Muscle layer of duodenum (tissue), 2 donors: ENCODE results near the gene RRM2.
"Not testable (repeated sequence)": the region's sequence is repeated elsewhere in the genome, so short reads cannot be mapped to it uniquely, and the experiment has no call there.

Experiments
- H3K27ac ChIP-seq: one replicate; pipeline ENCODE4 v1.7.0; 2013; ENCODE audit warnings: mild to moderate bottlenecking, low read length
- H3K27me3 ChIP-seq: one replicate; pipeline ENCODE4 v1.7.0; 2013; ENCODE audit warnings: low read depth, mild to moderate bottlenecking, control low read depth, low read length
- H3K36me3 ChIP-seq, 2 donors: one replicate each; pipeline ENCODE4 v1.7.0; 2013; ENCODE audit warnings: low read length in 2 of 2, control low read depth in 1 of 2, mild to moderate bottlenecking in 1 of 2; ENCODE audit not compliant: insufficient read depth in 2 of 2, control insufficient read depth in 1 of 2
- H3K4me1 ChIP-seq, 2 donors: one replicate each; pipeline ENCODE4 v1.7.0; 2013; ENCODE audit warnings: low read length in 2 of 2, mild to moderate bottlenecking in 2 of 2, control low read depth in 1 of 2, moderate library complexity in 1 of 2; ENCODE audit not compliant: insufficient read depth in 2 of 2, control insufficient read depth in 1 of 2
- H3K4me3 ChIP-seq, 2 donors: one replicate each; pipeline ENCODE4 v1.7.0; 2013; ENCODE audit warnings: low read length in 2 of 2, low read depth in 1 of 2, mild to moderate bottlenecking in 1 of 2
- H3K9me3 ChIP-seq, 2 donors: one replicate each; pipeline ENCODE4 v1.7.0; 2013; ENCODE audit warnings: low read length in 2 of 2, control low read depth in 1 of 2, mild to moderate bottlenecking in 1 of 2; ENCODE audit not compliant: control insufficient read depth in 1 of 2
- donor health status: healthy.

The RRM2 gene

DNA sequence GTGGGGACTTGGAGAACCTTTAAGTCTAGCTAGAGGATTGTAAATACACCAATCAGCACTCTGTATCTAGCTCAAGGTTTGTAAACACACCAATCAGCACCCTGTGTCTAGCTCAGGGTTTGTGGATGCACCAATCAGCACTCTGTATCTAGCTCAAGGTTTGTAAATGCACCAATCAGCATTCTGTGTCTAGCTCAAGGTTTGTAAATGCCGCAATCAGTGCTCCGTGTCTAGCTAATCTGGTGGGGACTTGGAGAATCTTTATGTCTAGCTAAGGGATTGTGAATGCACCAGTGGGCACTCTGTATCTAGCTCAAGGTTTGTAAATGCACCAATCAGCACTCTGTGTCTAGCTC, 30.7 kb upstream of the RRM2 start:
- H3K4me1 ChIP-seq, H3K9me3 ChIP-seq, H3K27ac ChIP-seq, H3K4me3 ChIP-seq, H3K36me3 ChIP-seq, H3K27me3 ChIP-seq: not testable (repeated sequence)

DNA sequence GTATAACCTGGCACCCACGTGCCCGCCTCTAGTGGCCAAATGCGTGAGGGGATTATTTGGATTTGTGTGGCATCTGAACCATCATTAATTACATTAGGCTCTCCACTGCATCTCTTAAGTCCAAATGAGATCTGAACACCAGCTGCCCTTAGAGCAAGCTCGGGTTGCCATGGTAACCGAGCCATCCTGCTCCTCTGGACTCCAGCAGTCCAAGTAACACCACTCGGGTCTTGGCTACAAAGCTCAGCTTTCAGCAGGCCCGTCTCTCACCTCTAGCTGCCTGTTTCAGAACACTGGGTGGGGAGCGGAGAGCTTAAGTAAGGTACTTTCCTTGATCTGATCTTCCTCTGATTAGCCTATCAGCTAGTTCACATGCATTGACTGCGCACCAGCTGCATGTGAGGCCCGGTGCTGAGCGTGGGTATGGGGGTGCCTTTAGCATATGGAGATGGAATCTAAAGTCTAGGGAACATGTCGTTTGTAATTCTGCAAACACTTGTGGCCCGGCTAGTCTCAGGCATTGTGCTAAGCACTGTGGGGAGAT, 28.2 kb upstream of the RRM2 start:
- no peaks in the 10 kb centered on the region for H3K27me3 ChIP-seq
- peaks cover 0 to 13% of the 10 kb centered on the region in 2 donors for H3K4me1 ChIP-seq
- no peaks in the 10 kb centered on the region for H3K36me3 ChIP-seq
- no peak overlapping the region for H3K4me3 ChIP-seq
- no peak overlapping the region for H3K27ac ChIP-seq
- H3K9me3 ChIP-seq: no peaks in the 10 kb centered on the region

DNA sequence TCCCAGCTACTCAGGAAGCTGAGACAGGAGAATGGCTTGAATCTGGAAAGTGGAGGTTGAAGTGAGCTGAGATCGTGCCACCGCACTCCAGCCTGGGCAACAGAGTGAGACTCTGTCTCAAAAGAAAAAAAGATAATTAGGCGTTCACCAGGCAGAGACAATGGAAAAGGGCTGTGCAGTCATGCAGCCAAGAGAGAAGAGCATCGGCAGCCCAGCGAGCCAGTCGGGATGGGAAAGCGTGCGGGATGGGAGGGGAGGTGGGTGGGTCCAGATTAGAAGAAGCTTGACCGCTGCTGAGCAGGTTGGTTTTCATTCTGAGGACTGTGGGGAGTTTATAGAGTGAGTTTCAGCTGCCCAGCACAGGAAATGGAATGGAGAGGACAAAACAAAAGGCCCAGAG, 27.4 kb upstream of the RRM2 start:
- Histone ChIP-seq H3K27me3 (no peaks in the 10 kb centered on the region), H3K36me3 (no peaks in the 10 kb centered on the region)

DNA sequence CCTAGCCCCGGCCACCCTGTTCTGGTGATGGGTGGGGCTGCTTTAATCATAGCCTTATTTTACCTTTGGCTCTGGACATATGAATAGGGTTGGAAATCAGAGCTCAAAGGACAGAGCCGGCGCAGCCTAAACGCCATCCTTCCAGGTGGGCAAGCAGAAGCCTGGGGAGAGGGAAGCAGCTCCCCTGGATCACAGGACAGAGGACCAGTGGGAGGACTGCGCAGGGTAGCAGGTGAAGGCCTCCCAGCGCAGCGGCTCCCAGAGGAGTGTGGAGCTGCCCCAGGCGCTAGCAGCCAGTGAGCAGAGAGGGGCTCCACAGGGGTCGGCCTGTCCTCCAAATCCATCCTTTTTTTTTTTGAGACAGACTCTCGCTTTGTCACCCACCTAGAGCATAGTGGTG, 25.9 kb upstream of the RRM2 start:
- Histone ChIP-seq H3K9me3 (no peaks in the 10 kb centered on the region), H3K27me3 (no peaks in the 10 kb centered on the region), H3K4me1 (peaks cover 0 to 8% of the 10 kb centered on the region in 2 donors), H3K36me3 (no peaks in the 10 kb centered on the region), H3K4me3 (no peak overlapping the region), H3K27ac (no peak overlapping the region)

More for the DNA sequence above, 27.4 kb upstream of the RRM2 start:
- H3K4me3 ChIP-seq: no peak overlapping the region
- peaks cover 0 to 13% of the 10 kb centered on the region in 2 donors for H3K4me1 ChIP-seq
- no peaks in the 10 kb centered on the region for H3K9me3 ChIP-seq
- H3K27ac ChIP-seq: no peak overlapping the region

DNA sequence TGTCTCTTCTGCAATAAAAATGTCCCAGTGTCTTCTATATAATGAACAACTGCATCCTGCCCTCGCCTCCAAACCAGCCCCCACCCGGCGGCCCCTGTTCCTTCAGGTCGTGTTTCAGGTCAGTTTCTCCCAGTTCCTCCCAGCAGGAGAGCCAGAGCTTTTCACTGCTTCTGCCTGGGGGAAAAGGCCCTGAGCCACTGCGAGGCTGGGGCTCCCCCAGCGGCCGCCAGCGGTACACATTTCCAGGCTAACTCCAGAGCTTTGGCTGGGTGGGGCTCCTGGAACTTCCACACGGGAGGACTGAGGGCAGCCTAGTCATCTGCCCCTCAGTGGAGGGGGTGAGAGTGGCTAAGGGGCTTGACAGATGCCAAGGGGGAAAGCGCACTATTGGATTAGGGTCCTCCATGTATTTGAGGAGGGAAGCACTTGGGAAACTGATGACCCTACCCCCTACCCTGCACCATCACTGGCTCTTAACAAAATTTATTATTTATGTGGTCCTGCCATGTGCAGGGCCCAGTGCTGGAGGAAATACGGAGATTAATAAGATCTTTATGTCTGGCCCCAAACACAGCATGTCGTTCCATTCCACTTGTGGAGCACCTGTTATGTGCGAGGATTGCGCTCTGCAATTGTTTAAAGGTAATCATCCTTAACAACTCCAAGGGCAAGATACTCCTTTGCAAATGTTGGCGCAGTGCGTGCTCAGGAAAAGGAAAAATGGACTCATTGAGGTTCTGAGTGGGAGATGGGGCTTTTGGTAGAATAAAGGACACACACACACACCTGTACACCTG, 25.0 kb upstream of the RRM2 start:
- Histone ChIP-seq H3K27me3 (no peaks in the 10 kb centered on the region), H3K4me1 (peaks cover 0 to 8% of the 10 kb centered on the region in 2 donors), H3K9me3 (no peaks in the 10 kb centered on the region), H3K27ac (no peak overlapping the region), H3K4me3 (no peak overlapping the region), H3K36me3 (no peaks in the 10 kb centered on the region)

DNA sequence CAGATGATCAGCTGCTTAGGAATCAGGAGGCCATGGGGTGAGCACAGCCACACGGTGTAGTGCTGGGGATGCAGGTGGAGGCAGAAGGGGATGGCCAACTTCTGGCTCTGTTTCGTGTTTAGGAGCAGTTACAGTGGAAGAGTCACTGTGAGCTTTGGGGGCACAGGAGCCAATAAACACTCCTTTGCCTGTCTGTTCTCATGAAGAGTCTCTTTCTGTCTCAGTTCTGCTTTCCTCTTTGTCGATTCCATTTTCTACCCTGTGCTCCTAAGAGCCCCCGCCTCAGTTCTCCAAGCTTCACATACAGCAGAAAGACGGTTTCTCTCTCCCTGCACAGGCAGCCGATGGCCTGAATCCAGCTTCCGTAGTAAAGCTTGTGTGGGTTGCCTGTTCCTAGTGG, 21.0 kb upstream of the RRM2 start:
- no peaks in the 10 kb centered on the region for H3K27me3 ChIP-seq
- no peaks in the 10 kb centered on the region for H3K9me3 ChIP-seq
- no peak overlapping the region for H3K27ac ChIP-seq
- no peak overlapping the region for H3K4me3 ChIP-seq
- peaks cover 0 to 8% of the 10 kb centered on the region in 2 donors for H3K4me1 ChIP-seq
- no peaks in the 10 kb centered on the region for H3K36me3 ChIP-seq

DNA sequence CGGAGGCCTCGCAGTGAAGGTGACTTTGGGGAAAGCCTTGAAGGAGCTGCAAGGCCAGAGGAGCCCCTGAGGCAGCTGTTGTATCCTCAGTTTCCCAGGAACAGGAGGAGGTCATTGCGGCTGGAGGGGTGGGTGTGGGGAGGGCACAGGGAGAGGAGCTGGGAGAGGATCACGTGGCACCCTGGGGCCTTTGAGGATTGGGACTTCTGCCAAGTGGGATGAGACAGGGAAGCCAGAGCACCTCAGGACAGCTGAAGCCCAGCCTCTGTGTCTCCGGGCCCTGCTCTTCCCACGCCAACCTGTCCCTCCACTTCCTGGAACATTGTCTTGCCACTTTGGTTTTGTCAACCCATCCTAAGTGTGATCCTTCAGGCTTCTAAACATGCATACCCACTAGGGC, 19.4 kb upstream of the RRM2 start:
- H3K36me3 ChIP-seq: no peaks in the 10 kb centered on the region
- no peaks in the 10 kb centered on the region for H3K4me1 ChIP-seq
- H3K27ac ChIP-seq: no peak overlapping the region
- H3K27me3 ChIP-seq: no peaks in the 10 kb centered on the region
- H3K4me3 ChIP-seq: no peak overlapping the region
- H3K9me3 ChIP-seq: no peaks in the 10 kb centered on the region

DNA sequence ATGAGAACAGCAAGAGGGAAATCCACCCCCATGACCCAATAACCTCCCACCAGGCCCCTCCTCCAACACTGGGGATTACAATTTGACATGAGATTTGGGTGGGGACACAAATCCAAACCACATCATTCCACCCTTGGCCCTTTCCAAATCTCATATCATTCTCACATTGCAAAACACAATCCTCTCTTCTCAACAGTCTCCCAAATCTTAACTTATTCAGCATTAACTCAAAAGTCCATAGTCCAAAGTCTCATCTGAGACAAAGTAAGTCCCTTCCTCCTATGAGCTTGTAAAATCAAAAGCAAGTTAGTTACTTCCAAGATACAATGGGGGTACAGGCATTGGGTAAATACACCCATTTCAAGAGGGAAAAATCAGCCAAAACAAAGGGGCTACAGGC, 17.6 kb upstream of the RRM2 start:
- not testable (repeated sequence) for H3K27me3 ChIP-seq, H3K9me3 ChIP-seq, H3K36me3 ChIP-seq, H3K27ac ChIP-seq, H3K4me3 ChIP-seq, H3K4me1 ChIP-seq

DNA sequence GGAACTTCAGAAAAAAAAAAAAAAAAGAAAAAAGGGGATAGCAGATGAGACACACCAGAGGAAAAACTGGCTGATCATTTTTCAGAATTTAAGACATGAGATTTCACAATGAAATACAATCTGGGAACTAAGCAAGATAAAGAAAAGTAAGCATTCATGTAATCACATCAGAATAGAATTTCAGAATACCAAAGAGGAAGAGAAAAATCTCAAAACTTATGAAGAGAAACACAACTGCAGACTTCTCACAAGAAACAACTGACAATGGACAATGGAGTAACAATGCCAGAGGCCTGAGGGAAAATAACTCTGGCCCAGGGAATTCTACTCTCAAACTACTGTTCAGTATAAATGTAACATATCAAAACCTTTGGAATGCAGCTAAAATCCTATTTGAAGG, 13.2 kb upstream of the RRM2 start:
- Histone ChIP-seq H3K27me3 (no peaks in the 10 kb centered on the region), H3K9me3 (no peaks in the 10 kb centered on the region), H3K4me1 (no peaks in the 10 kb centered on the region), H3K4me3 (no peak overlapping the region), H3K36me3 (no peaks in the 10 kb centered on the region), H3K27ac (no peak overlapping the region)

DNA sequence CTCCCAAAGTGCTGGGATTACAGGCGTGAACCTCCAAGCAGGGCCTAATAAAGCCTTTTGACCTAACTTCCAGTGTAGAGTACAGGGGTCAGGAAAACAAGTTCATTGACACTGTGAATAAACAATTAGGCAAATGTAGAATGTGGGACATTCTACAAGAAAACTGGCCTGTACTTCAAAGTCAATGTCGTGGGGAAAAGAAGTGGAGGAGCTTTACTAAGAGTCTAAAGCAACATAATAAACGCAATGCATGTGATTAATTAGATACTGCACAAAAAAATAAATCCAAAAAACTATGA, 3.6 kb upstream of the RRM2 start:
- no peak overlapping the region for H3K4me3 ChIP-seq
- H3K27me3 ChIP-seq: peaks cover 9% of the 10 kb centered on the region
- H3K27ac ChIP-seq: no peak overlapping the region
- no peaks in the 10 kb centered on the region for H3K9me3 ChIP-seq
- H3K4me1 ChIP-seq: peaks cover 0 to 32% of the 10 kb centered on the region in 2 donors
- H3K36me3 ChIP-seq: no peaks in the 10 kb centered on the region

DNA sequence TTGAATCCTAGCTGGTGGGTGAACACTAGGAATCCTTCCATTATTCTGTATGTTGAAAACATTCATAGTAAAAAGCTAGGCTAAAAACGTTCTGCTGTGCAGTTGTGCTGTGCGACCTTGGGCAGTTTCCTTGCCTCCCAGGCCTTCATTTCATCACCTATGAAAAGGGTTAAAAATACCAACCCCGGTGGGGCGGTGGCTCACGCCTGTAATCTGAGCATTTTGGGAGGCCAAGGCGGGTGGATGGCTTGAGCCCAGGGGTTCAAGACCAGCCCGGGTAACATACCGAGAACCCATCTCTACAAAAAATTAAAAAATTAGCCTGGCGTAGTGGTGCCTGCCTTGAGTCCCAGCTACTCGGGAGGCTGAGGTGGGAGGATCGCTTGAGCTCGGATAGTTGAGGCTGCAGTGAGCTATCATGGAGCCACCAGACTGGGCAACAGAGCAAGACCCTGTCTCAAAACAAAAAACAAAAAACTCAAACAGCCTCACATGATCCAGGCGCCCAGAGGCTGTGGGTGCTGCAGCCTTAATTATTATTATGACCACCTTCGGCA, 2.9 kb upstream of the RRM2 start:
- Histone ChIP-seq H3K4me3 (peak overlapping the region; percentile 72 to 78), H3K4me1 (peaks cover 0 to 33% of the 10 kb centered on the region in 2 donors), H3K9me3 (no peaks in the 10 kb centered on the region), H3K27me3 (peaks cover 9% of the 10 kb centered on the region), H3K27ac (peak overlapping the region; percentile 39), H3K36me3 (no peaks in the 10 kb centered on the region)
